AG04449 (cell line): ENCODE results near the gene IQCB1.
"Not testable (repeated sequence)": the region's sequence is repeated elsewhere in the genome, so short reads cannot be mapped to it uniquely, and the experiment has no call there.

Experiments used
- CTCF ChIA-PET: fragments of 350-600 bp; formaldehyde crosslinking; extraction: SDS; loops from one replicate; lab custom pipeline; 2021; ENCODE audit warnings: antibody characterized with exemption; lab: Yijun Ruan, JAX
- POLR2A ChIA-PET: fragments of 400-600, 350-600 bp; formaldehyde crosslinking; extraction: SDS; loops from one replicate; lab custom pipeline; 2020; ENCODE audit warnings: antibody characterized with exemption, inconsistent platforms; lab: Yijun Ruan, JAX
- DNase-seq: peaks from one replicate; pipeline ENCODE4 v3.0.0-alpha.2; 2010; ENCODE audit warnings: low read depth, low spot score
- H3K4me3 ChIP-seq: 2 replicates; pipeline ENCODE4 v1.5.1; 2011; ENCODE audit warnings: low read depth, mild to moderate bottlenecking, control low read depth, low read length
- CTCF ChIP-seq: IDR thresholded peaks from one replicate; pipeline ENCODE4 v1.5.1; 2011; ENCODE audit warnings: mild to moderate bottlenecking, moderate library complexity, low read length, control low read depth, inconsistent platforms; ENCODE audit not compliant: insufficient read depth; ENCODE audit errors: missing control alignments

The IQCB1 gene

GRCh38 chr3:121781611-121782010, 53.2 kb downstream of the IQCB1 start:
- CTCF ChIA-PET, result no interaction called here
- no peak for DNase-seq
- POLR2A ChIA-PET, result no interaction called here
- TF ChIP-seq CTCF, result no peak
- no peak overlapping the region for H3K4me3 ChIP-seq

GRCh38 chr3:121775095-121775494, 59.8 kb downstream of the IQCB1 start:
- CTCF ChIA-PET, POLR2A ChIA-PET, DNase-seq, H3K4me3 ChIP-seq: not testable (repeated sequence)

- POLR2A ChIA-PET, result no interaction called here
Measured at GRCh38 chr3:121769246-121769645, 65.6 kb downstream of the IQCB1 start.

GRCh38 chr3:121768452-121768851, 66.4 kb downstream of the IQCB1 start:
- no peak for TF ChIP-seq CTCF
- ChIA-PET CTCF (no interaction called here), POLR2A (no interaction called here)
- H3K4me3 ChIP-seq, result no peak overlapping the region
- no peak for DNase-seq

More at GRCh38 chr3:121769246-121769645, 65.6 kb downstream of the IQCB1 start:
- no peak overlapping the region for H3K4me3 ChIP-seq
- DNase-seq, result no peak
- TF ChIP-seq CTCF, result no peak
- CTCF ChIA-PET, result no interaction called here

- DNase-seq, result no peak
- H3K4me3 ChIP-seq, result no peak overlapping the region
- ChIA-PET POLR2A (no interaction called here), CTCF (no interaction called here)
- no peak for TF ChIP-seq CTCF
Measured at GRCh38 chr3:121759541-121760202, 75.2 kb downstream of the IQCB1 start.

GRCh38 chr3:121758727-121759450, 76.0 kb downstream of the IQCB1 start:
- CTCF ChIA-PET, result no interaction called here
- POLR2A ChIA-PET, result no interaction called here
- TF ChIP-seq CTCF, result no peak
- H3K4me3 ChIP-seq, result no peak overlapping the region
- no peak for DNase-seq
